Right lobe of liver (tissue), 6 donors: Measurements from ENCODE around the gene FOLR1. TPM values are rescaled to one million over a fixed set of nuclear protein-coding genes. Genes with fewer than 3 reads are reported as not detected.

Experiments
- ATAC-seq, 4 donors: fragments of 200-7000 bp; cut with Tn5 transposase; one replicate each; pipeline ENCODE4 v1.9.1; 2020; ENCODE audit warnings: mild to moderate bottlenecking in 4 of 4, moderate library complexity in 4 of 4
- DNase-seq, 3 donors: peaks; one replicate each; pipeline ENCODE4 v3.0.0-alpha.2; 2020
- H3K27ac ChIP-seq, 3 donors: fragments of 200-600 bp; one replicate each; pipeline ENCODE4 v1.8.0; 2022
- H3K27me3 ChIP-seq, 2 donors: fragments of 200-600 bp; one replicate each; pipeline ENCODE4 v1.8.0; 2022
- H3K36me3 ChIP-seq, 4 donors: fragments of 200-600 bp; sonication (generic) in 1 of 4; one replicate each; pipeline versions ENCODE4 v1.5.1 to v1.8.0; 2017 to 2022; ENCODE audit warnings: control low read depth in 1 of 4
- H3K4me1 ChIP-seq, 4 donors: fragments of 200-600 bp; sonication (generic) in 1 of 4; one replicate each; pipeline versions ENCODE4 v1.5.1 to v1.8.0; 2017 to 2022; ENCODE audit warnings: control low read depth in 1 of 4
- H3K4me3 ChIP-seq, 3 donors: fragments of 200-600 bp; one replicate each; pipeline ENCODE4 v1.8.0; 2022
- H3K9me3 ChIP-seq, 4 donors: fragments of 200-600 bp; sonication (generic) in 1 of 4; one replicate each; pipeline versions ENCODE4 v1.5.1 to v1.8.0; 2017 to 2022; ENCODE audit warnings: control low read depth in 1 of 4
- CTCF ChIP-seq, 4 donors: fragments of 200-600 bp in 3 of 4; fragments of 450-650 bp in 1 of 4; IDR thresholded peaks; one replicate each; pipeline versions ENCODE4 v1.5.1 to v1.8.0; 2016 to 2022; ENCODE audit warnings: antibody characterized with exemption in 4 of 4, mild to moderate bottlenecking in 2 of 4
- POLR2A ChIP-seq: fragments of 450-650 bp; IDR thresholded peaks from one replicate; pipeline ENCODE4 v1.6.1; 2017; ENCODE audit warnings: antibody characterized with exemption, mild to moderate bottlenecking
- WGBS: methylation state at CpG from one replicate; pipeline ENCODE4 v1.1.6; 2018; ENCODE audit warnings: low coverage, low lambda C conversion rate; ENCODE audit not compliant: insufficient coverage; ENCODE audit errors: missing lambda C conversion rate; 5-methylcytosine and 5-hydroxymethylcytosine counted together
- intact Hi-C, 2 donors: fragments of 100-400 bp; cut with DNase I; formaldehyde crosslinking; loops; one replicate each; pipeline versions ENCODE4 v1.11.2 to v1.14.1; 2022
- total RNA-seq, 6 experiments: library from RNA; depleted of rRNA in 2 of 6; stranded (reverse); fragments of >200 nt in 2 of 6; fragmentation: NEBNext Ultra II Directional in 3 of 6; extraction: Animal tissue kit (Norgen Biotek cat#: 25700) in 3 of 6; gene quantifications; one replicate each; pipeline versions ENCODE4 v1.1.0 to v1.2.4, GENCODE V29; 2016 to 2023
- donor health status: DM: no; HTN: yes; CAD: no.
- donor health status: DM: no; HTN: no; CAD: no.
- donor health status: DM: no; HTN: no; CAD: no.
- donor health status: DM: no; HTN: yes; CAD: no.
- donor health status: DM: no; HTN: yes; CAD: no.

FOLR1 gene
- total RNA-seq, 6 experiments from 2014 or later = not detected

DNA sequence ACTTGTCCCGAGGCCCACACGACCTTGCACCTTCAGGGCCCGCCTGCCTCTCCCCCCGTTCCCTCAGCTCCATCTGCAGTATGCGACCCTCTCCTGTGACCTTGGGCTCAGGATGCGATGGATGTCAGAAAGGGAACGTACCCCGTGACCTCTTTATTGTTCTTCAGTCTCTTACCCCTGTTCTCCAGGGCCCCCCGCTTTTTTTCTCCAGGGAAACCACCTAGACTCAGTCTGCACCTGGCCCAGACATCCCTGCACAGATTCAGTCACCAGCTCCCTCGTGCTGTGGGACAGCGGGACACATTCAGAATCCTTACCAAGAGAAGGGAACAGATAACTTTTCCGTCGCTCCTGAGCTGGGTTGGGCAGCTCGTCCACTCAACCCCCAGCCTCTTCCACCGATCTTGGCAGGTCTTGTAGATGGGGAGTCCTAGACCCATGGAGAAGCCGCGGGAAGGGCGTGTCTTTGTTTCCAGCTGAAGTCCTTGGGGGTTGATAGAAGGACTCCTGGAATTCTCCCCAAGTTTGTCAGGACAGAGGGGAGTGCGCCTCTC is 53.4 kb downstream of the FOLR1 start:
- Histone ChIP-seq H3K27ac (no peak overlapping the region), H3K4me1 (no peaks in the 10 kb centered on the region), H3K9me3 (no peaks in the 10 kb centered on the region), H3K36me3 (no peaks in the 10 kb centered on the region), H3K4me3 (no peak overlapping the region), H3K27me3 (peaks cover 0 to 4% of the 10 kb centered on the region in 2 donors)
- TF ChIP-seq CTCF (IDR thresholded peaks at IDR 0.05) (no peak), POLR2A (no peak)
- DNase-seq (no peak), ATAC-seq (no peak)
- intact Hi-C loops = no loop called here
- 6% methylated on average over 15 of the region's 19 CpGs for WGBS

Other genes with a start within 250 kb of the FOLR1 start
- 10 to 100 TPM in 1 of 6 experiments, 1 to 10 TPM in 5; 2.2 to 13.0 (median 3.7) TPM for gene IL18BP, start 193.2 kb upstream of the FOLR1 start, total RNA-seq
- 10 to 100 TPM; 47.3 to 62.5 (median 54.5) TPM for gene NUMA1, start 111.6 kb upstream of the FOLR1 start, total RNA-seq
- 1 to 10 TPM; 3.3 to 9.0 (median 6.1) TPM for gene LRRC51, start 111.3 kb upstream of the FOLR1 start, total RNA-seq
- gene LAMTOR1, start 88.8 kb upstream of the FOLR1 start, total RNA-seq = 10 to 100 TPM; 30.3 to 92.2 (median 38.7) TPM
- gene TOMT, start 86.2 kb upstream of the FOLR1 start, total RNA-seq = under 1 TPM in 2 of 6 experiments, not detected in 4; 0.17 to 0.29 TPM
- gene ANAPC15, start 79.4 kb upstream of the FOLR1 start, total RNA-seq = 10 to 100 TPM; 11.8 to 17.0 (median 14.2) TPM
- gene FOLR3, start 56.4 kb upstream of the FOLR1 start, total RNA-seq = under 1 TPM in 3 of 6 experiments, not detected in 3; 0.27 to 0.98 (median 0.75) TPM
- 10 to 100 TPM in 2 of 6 experiments, 1 to 10 TPM in 4; 3.3 to 28.3 (median 8.6) TPM for gene FOLR2, start 24.7 kb downstream of the FOLR1 start, total RNA-seq
- 10 to 100 TPM; 23.2 to 46.5 (median 37.4) TPM for gene INPPL1, start 32.6 kb downstream of the FOLR1 start, total RNA-seq
- gene PHOX2A, start 52.0 kb downstream of the FOLR1 start, total RNA-seq = not detected
- gene CLPB, start 242.4 kb downstream of the FOLR1 start, total RNA-seq = 10 to 100 TPM; 17.5 to 35.5 (median 23.4) TPM